ENCODE measurements around the gene SRRM3. TPM values are rescaled to one million over a fixed set of nuclear protein-coding genes. Genes with fewer than 3 reads are reported as not detected.

Gene SRRM3
- total RNA-seq, 3 donors from 2014 or later (not counting 1 experiment from before 2014, with no cell fraction given) = not detected

GRCh38 chr7:76254781-76255180 lies 53.1 kb downstream of the SRRM3 start:
- DNase-seq (no peak), ATAC-seq (no peak)
- Mint-ChIP-seq H3K4me3 (no peak overlapping the region), H3K36me3 (no peaks in the 10 kb centered on the region), H3K27ac (no peak overlapping the region), H3K4me1 (no peaks in the 10 kb centered on the region), H3K9me3 (no peaks in the 10 kb centered on the region), H3K27me3 (ENCODE audit: low read depth in 2 of 2) (peaks cover 7 to 26% of the 10 kb centered on the region in 2 donors)
- peaks cover 4% of the 10 kb centered on the region for H3K4me1 ChIP-seq (ENCODE audit: control insufficient read depth, insufficient read depth, low read length)
- no peak overlapping the region for H3K27ac ChIP-seq (ENCODE audit: low read length)
- WGBS (ENCODE audit: insufficient coverage) = 80% methylated on average over 3 of the region's 4 CpGs
- intact Hi-C loops (cut with micrococcal nuclease) = no loop called here
- TF ChIP-seq CTCF (IDR thresholded peaks at IDR 0.05) = no peak
- H3K4me3 ChIP-seq (ENCODE audit: low read length) = no peak overlapping the region
- H3K27me3 ChIP-seq (ENCODE audit: control insufficient read depth, insufficient read depth, low read length) = peaks cover 7% of the 10 kb centered on the region
- H3K36me3 ChIP-seq (ENCODE audit: control insufficient read depth, insufficient read depth, low read length) = no peaks in the 10 kb centered on the region
- H3K9me3 ChIP-seq (ENCODE audit: control insufficient read depth, insufficient read depth, low read length) = no peaks in the 10 kb centered on the region

GRCh38 chr7:76257973-76258372 lies 56.3 kb downstream of the SRRM3 start:
- ATAC-seq = no peak
- Histone ChIP-seq H3K9me3 (ENCODE audit: control insufficient read depth, insufficient read depth, low read length) (no peaks in the 10 kb centered on the region), H3K4me3 (ENCODE audit: low read length) (no peak overlapping the region), H3K4me1 (ENCODE audit: control insufficient read depth, insufficient read depth, low read length) (peaks cover 5% of the 10 kb centered on the region), H3K27ac (ENCODE audit: low read length) (no peak overlapping the region), H3K36me3 (ENCODE audit: control insufficient read depth, insufficient read depth, low read length) (no peaks in the 10 kb centered on the region), H3K27me3 (ENCODE audit: control insufficient read depth, insufficient read depth, low read length) (peaks cover 7% of the 10 kb centered on the region)
- WGBS (ENCODE audit: insufficient coverage) = 55% methylated on average over 8 of the region's 8 CpGs
- peaks cover 7 to 29% of the 10 kb centered on the region in 2 donors for H3K27me3 Mint-ChIP-seq (ENCODE audit: low read depth in 2 of 2)
- TF ChIP-seq CTCF (IDR thresholded peaks at IDR 0.05) = no peak
- H3K4me3 Mint-ChIP-seq = peak overlapping the region; percentile 32
- H3K4me1 Mint-ChIP-seq = no peaks in the 10 kb centered on the region
- DNase-seq = no peak
- H3K27ac Mint-ChIP-seq = no peak overlapping the region
- intact Hi-C loops (cut with micrococcal nuclease) = no loop called here
- no peaks in the 10 kb centered on the region for H3K36me3 Mint-ChIP-seq
- H3K9me3 Mint-ChIP-seq = no peaks in the 10 kb centered on the region

GRCh38 chr7:76259124-76260093 lies 57.7 kb downstream of the SRRM3 start:
- no peak overlapping the region for H3K27ac ChIP-seq (ENCODE audit: low read length)

More at GRCh38 chr7:76259124-76260093, 57.7 kb downstream of the SRRM3 start:
- Histone ChIP-seq H3K4me3 (ENCODE audit: low read length) (no peak overlapping the region), H3K9me3 (ENCODE audit: control insufficient read depth, insufficient read depth, low read length) (no peaks in the 10 kb centered on the region), H3K36me3 (ENCODE audit: control insufficient read depth, insufficient read depth, low read length) (no peaks in the 10 kb centered on the region), H3K27me3 (ENCODE audit: control insufficient read depth, insufficient read depth, low read length) (peaks cover 7% of the 10 kb centered on the region), H3K4me1 (ENCODE audit: control insufficient read depth, insufficient read depth, low read length) (peaks cover 5% of the 10 kb centered on the region)
- Mint-ChIP-seq H3K36me3 (no peaks in the 10 kb centered on the region), H3K4me3 (peak overlapping the region; percentile 63), H3K9me3 (no peaks in the 10 kb centered on the region), H3K27ac (no peak overlapping the region), H3K27me3 (ENCODE audit: low read depth in 2 of 2) (peaks cover 7 to 31% of the 10 kb centered on the region in 2 donors), H3K4me1 (no peaks in the 10 kb centered on the region)
- intact Hi-C loops (cut with micrococcal nuclease) = no loop called here
- DNase-seq (no peak), ATAC-seq (no peak)
- TF ChIP-seq CTCF (IDR thresholded peaks at IDR 0.05) = no peak
- 22% methylated on average over 48 of the region's 50 CpGs for WGBS (ENCODE audit: insufficient coverage)

Data from natural killer cell (primary cell).